ENCODE results near the gene CCDC175. TPM values are rescaled to one million over a fixed set of nuclear protein-coding genes. Genes with fewer than 3 reads are reported as not detected.

Gene CCDC175
- total and polyA plus RNA-seq, 10 of the 15 experiments (the other 5 are each of a cell fraction or from before 2014, with no cell fraction given): not detected

DNA sequence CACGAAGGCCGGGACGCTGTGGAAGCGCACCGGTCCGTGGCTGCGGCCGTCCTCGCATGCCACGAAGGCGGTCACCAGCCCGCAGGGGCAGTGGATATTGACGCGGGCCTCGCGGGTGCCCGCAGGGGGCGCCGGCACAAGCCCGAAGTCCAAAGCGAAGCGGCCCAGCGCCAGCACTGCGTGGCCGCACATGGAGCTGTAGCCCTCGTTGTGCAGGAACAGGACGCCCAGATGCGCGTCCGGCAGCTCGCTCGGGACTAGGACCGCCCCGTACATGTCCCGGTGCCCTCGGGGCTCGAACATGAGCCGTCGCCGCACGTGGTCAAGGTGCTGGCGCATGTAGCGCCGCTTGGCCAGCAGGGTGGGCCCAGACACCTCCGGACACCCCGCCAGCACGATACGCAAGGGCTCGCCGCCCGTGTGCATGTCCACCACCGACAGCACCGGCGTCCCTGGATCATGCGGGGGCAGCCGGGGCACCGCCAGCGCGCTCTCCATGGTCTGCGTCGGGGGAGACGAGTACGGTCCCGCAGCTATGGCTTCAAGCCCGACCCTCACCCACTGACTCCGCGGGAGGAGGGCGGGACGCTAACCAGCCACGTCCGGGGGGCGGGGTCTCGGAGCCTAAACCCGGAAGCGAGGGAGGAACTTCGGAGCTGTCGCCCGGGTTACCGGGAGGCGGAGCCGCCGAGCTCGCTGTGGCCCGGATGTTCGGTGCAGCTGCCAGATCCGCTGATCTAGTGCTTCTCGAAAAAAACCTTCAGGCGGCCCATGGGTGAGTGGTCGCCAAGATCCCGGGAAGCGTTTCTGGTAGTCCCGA is 92.6 kb downstream of the CCDC175 start, which contains the start of the genes JKAMP and L3HYPDH (continued):
- TF ChIP-seq, protein P1, sequence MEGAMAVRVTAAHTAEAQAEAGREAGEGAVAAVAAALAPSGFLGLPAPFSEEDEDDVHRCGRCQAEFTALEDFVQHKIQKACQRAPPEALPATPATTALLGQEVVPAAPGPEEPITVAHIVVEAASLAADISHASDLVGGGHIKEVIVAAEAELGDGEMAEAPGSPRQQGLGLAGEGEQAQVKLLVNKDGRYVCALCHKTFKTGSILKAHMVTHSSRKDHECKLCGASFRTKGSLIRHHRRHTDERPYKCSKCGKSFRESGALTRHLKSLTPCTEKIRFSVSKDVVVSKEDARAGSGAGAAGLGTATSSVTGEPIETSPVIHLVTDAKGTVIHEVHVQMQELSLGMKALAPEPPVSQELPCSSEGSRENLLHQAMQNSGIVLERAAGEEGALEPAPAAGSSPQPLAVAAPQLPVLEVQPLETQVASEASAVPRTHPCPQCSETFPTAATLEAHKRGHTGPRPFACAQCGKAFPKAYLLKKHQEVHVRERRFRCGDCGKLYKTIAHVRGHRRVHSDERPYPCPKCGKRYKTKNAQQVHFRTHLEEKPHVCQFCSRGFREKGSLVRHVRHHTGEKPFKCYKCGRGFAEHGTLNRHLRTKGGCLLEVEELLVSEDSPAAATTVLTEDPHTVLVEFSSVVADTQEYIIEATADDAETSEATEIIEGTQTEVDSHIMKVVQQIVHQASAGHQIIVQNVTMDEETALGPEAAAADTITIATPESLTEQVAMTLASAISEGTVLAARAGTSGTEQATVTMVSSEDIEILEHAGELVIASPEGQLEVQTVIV (IDR thresholded peaks at IDR 0.05; ENCODE audit: borderline replicate concordance, partially characterized antibody): peak; percentile 85
- TF ChIP-seq SRF (IDR thresholded peaks at IDR 0.05; ENCODE audit: low read depth in 2 of 2, low read length in 2 of 2) (0 out of 4 replicates have a peak, but pooled peaks of 1 of the 2 experiments have one; percentile 4), NR2F1 (conservative IDR thresholded peaks at IDR 0.05) (peak; percentile 54; the same call in 1 of the 2 replicates), BACH1 (IDR thresholded peaks at IDR 0.05; ENCODE audit: borderline replicate concordance) (peak; percentile 56; the same call in 1 of the 2 replicates), STAT1 (conservative IDR thresholded peaks at IDR 0.05) (0 out of 2 replicates have a peak, but pooled peaks have one; percentile 39), CREM (IDR thresholded peaks at IDR 0.05; ENCODE audit: low read depth) (peak; percentile 20), CBFB (IDR thresholded peaks at IDR 0.05; ENCODE audit: low read depth) (peak; percentile 24; the same call in 1 of the 2 replicates), SP1 (IDR thresholded peaks at IDR 0.05; ENCODE audit: low read depth, low read length) (peak; percentile 35), MYC (IDR thresholded peaks at IDR 0.05; ENCODE audit: insufficient read depth, insufficient read length, insufficient replicate concordance, low read length, severe bottlenecking) (peak; percentile 97), PAX5 (IDR thresholded peaks at IDR 0.05; ENCODE audit: borderline replicate concordance, low read depth, low read length) (peak; percentile 46; the same call in 1 of the 2 replicates), RUNX3 (IDR thresholded peaks at IDR 0.05; ENCODE audit: low read length) (peak; percentile 55), TCF12 (IDR thresholded peaks at IDR 0.05; ENCODE audit: low read depth, low read length) (0 out of 2 replicates have a peak, but pooled peaks have one; percentile 4), SMAD5 (IDR thresholded peaks at IDR 0.05; ENCODE audit: low read depth) (peak; percentile 48), IKZF1 (conservative IDR thresholded peaks at IDR 0.05) (peak; percentile 88), MXI1 (IDR thresholded peaks at IDR 0.05; ENCODE audit: low read depth, low read length) (peak; percentile 23), HDAC6 (IDR thresholded peaks at IDR 0.05; ENCODE audit: unreplicated experiment) (no peak), SIN3A (IDR thresholded peaks at IDR 0.05; ENCODE audit: low read depth, low read length) (peak; percentile 68), ZNF24 (IDR thresholded peaks at IDR 0.05) (peak; percentile 63; the same call in 1 of the 2 replicates), EP300 (IDR thresholded peaks at IDR 0.05; ENCODE audit: borderline replicate concordance in 1 of 2, control insufficient read depth in 1 of 2, low read depth in 2 of 2, low read length in 2 of 2) (0 out of 4 replicates have a peak, but pooled peaks of 1 of the 2 experiments have one; percentile 7), NBN (IDR thresholded peaks at IDR 0.05) (peak; percentile 80; the same call in 1 of the 2 replicates), RFX5 (IDR thresholded peaks at IDR 0.05; ENCODE audit: low read depth, low read length) (no peak), LARP7 (IDR thresholded peaks at IDR 0.05) (peak; percentile 95), DPF2 (IDR thresholded peaks at IDR 0.05) (peak; percentile 83)
- TF ChIP-seq, protein P2, sequence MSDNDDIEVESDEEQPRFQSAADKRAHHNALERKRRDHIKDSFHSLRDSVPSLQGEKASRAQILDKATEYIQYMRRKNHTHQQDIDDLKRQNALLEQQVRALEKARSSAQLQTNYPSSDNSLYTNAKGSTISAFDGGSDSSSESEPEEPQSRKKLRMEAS (IDR thresholded peaks at IDR 0.05; ENCODE audit: low read depth, low read length): peak; percentile 92
- TF ChIP-seq, protein P3, sequence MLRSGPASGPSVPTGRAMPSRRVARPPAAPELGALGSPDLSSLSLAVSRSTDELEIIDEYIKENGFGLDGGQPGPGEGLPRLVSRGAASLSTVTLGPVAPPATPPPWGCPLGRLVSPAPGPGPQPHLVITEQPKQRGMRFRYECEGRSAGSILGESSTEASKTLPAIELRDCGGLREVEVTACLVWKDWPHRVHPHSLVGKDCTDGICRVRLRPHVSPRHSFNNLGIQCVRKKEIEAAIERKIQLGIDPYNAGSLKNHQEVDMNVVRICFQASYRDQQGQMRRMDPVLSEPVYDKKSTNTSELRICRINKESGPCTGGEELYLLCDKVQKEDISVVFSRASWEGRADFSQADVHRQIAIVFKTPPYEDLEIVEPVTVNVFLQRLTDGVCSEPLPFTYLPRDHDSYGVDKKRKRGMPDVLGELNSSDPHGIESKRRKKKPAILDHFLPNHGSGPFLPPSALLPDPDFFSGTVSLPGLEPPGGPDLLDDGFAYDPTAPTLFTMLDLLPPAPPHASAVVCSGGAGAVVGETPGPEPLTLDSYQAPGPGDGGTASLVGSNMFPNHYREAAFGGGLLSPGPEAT (IDR thresholded peaks at IDR 0.05; ENCODE audit: low read depth): no peak

All from GM12878 (cell line).